Heart left ventricle (tissue), 13 donors: ENCODE measurements around the gene RNF130.

Experiments
- CTCF ChIP-seq, 12 donors: fragments of 200-600 bp; sonication (generic) in 4 of 12; IDR thresholded peaks; one replicate each; pipeline versions ENCODE4 v1.5.0 to v1.8.0; 2018 to 2022; ENCODE audit warnings: antibody characterized with exemption in 12 of 12, mild to moderate bottlenecking in 5 of 12
- POLR2A ChIP-seq, 2 donors: fragments of 450-650 bp; IDR thresholded peaks; one replicate each; pipeline ENCODE4 v1.6.1; 2017; ENCODE audit warnings: antibody characterized with exemption in 2 of 2, mild to moderate bottlenecking in 2 of 2, moderate library complexity in 2 of 2
- donor health status: ischemic (EF 13 %, LVEDD 7.1; RV severe dilation, severe dysfunction).
- donor health status: DM: no; HTN: yes; CAD: no.
- donor health status: DM: no; HTN: no; CAD: no.
- donor health status: ischemic (EF 25% LVEDD 6.9; RV normal size, moderate dysfunction).
- donor health status: ischemic (EF 25% LVEDD 5.7; RV mildly dilated, moderate dysfunction).
- donor health status: ischemic (EF 35%, LVEDD 5.7; RV mildly dilated, moderate dysfunction).
- donor health status: nonischemic (EF 11% LVEDD 7.7; RV severe dilation, severe dysfunction).
- donor health status: DM: yes; HTN: yes; CAD: no.
- donor health status: PGD.
- donor health status: ischemic (EF 29% LVEDD 5.4; RV normal size, mild dysfunction).
- donor health status: nonischemic (EF 23%, LVEDD 6.1; RV moderate dilation, normal function).

GRCh38 chr5:180040287-180041214, 31.0 kb downstream of the RNF130 start:
- no peak for TF ChIP-seq POLR2A (IDR thresholded peaks at IDR 0.05)
- TF ChIP-seq CTCF (IDR thresholded peaks at IDR 0.05): no peak
